ENCODE results near the gene ASTN2. TPM values are rescaled to one million over a fixed set of nuclear protein-coding genes. Genes with fewer than 3 reads are reported as not detected.

ASTN2 gene
- total and polyA plus RNA-seq, 10 of the 15 experiments (the other 5 are each of a cell fraction or from before 2014, with no cell fraction given) = 1.4 to 15.7 (median 7.0) TPM

- TF ChIP-seq ZBTB40 (IDR thresholded peaks at IDR 0.05; ENCODE audit: borderline replicate concordance) (no peak), BCL11A (IDR thresholded peaks at IDR 0.05; ENCODE audit: low read depth, low read length) (no peak)
These were observed 233.9 kb downstream of the ASTN2 start (continued) for GRCh38 chr9:117180896-117181445.

GRCh38 chr9:117178596-117179375 lies 236.1 kb downstream of the ASTN2 start:
- no peak overlapping the region for H3K4me3 ChIP-seq
- H2AFZ ChIP-seq (ENCODE audit: control insufficient read depth, low read depth, low read length) = no peak overlapping the region
- ChIA-PET SMC1A (ENCODE audit: uncharacterized antibody, unreplicated experiment) (no interaction called here), RAD21 (ENCODE audit: unreplicated experiment) (no interaction called here), CTCF (no interaction called here), POLR2A (no interaction called here)
- DNase-seq (ENCODE audit: low read depth, low spot score) = no peak
- H3K4me2 ChIP-seq (ENCODE audit: control insufficient read depth, insufficient read depth) = no peak overlapping the region
- 46% methylated on average over 5 of the region's 5 CpGs for WGBS (ENCODE audit: insufficient coverage, insufficient replicate concordance, low lambda C conversion rate, missing lambda C conversion rate)
- H3K79me2 ChIP-seq (ENCODE audit: control insufficient read depth, insufficient read depth, low read length) = no peaks in the 10 kb centered on the region
- H4K20me1 ChIP-seq (ENCODE audit: control insufficient read depth, insufficient read depth) = no peaks in the 10 kb centered on the region
- no peaks in the 10 kb centered on the region for H3K4me1 ChIP-seq (ENCODE audit: control insufficient read depth, insufficient read depth, low read length)
- ATAC-seq = no peak
- no peaks in the 10 kb centered on the region for H3K27me3 ChIP-seq (replicated peaks in 1 of 2; ENCODE audit: control insufficient read depth in 2 of 2, insufficient read depth in 2 of 2, low read length in 1 of 2)
- H3K36me3 ChIP-seq (ENCODE audit: control insufficient read depth in 2 of 2, insufficient read depth in 2 of 2, low read length in 1 of 2) = no peaks in the 10 kb centered on the region
- FAIRE-seq = no peak
- in situ Hi-C loops (cut with MboI) (no loop called here), intact Hi-C loops (cut with micrococcal nuclease; ENCODE audit: unreplicated experiment) (no loop called here)
- H3K27ac ChIP-seq (ENCODE audit: control insufficient read depth, insufficient read depth) = no peak overlapping the region
- BruUV-seq (replicated peaks) = no TSS peak
- no peak overlapping the region for H3K9ac ChIP-seq (ENCODE audit: control insufficient read depth, insufficient read depth, low read length)
- no peaks in the 10 kb centered on the region for H3K9me3 ChIP-seq (replicated peaks; ENCODE audit: control insufficient read depth, insufficient read depth, low read length)
- TF ChIP-seq HSF1 (IDR thresholded peaks at IDR 0.05; ENCODE audit: low read depth, low read length) (no peak), RAD21 (IDR thresholded peaks at IDR 0.05; ENCODE audit: insufficient read depth, low read depth, low read length) (no peak), SREBF2 (IDR thresholded peaks at IDR 0.05; ENCODE audit: low read length) (no peak), IKZF2 (IDR thresholded peaks at IDR 0.05) (no peak), ZNF592 (IDR thresholded peaks at IDR 0.05) (no peak), ZNF217 (IDR thresholded peaks at IDR 0.05) (no peak), RUNX3 (IDR thresholded peaks at IDR 0.05; ENCODE audit: low read length) (no peak), CREM (IDR thresholded peaks at IDR 0.05; ENCODE audit: low read depth) (no peak), NR2F1 (conservative IDR thresholded peaks at IDR 0.05) (no peak), POLR2AphosphoS2 (IDR thresholded peaks at IDR 0.05; ENCODE audit: low read depth, low read length) (no peak), SMC3 (IDR thresholded peaks at IDR 0.05; ENCODE audit: borderline replicate concordance, low read length) (no peak)
